ENCODE measurements around the gene TSPAN32. TPM values are rescaled to one million over a fixed set of nuclear protein-coding genes. Genes with fewer than 3 reads are reported as not detected.

Gene TSPAN32
- total RNA-seq, 1 experiment from 2014 or later: not detected

GRCh38 chr11:2310073-2310785, 8.4 kb downstream of the TSPAN32 start:
- Histone ChIP-seq H3K27me3 (ENCODE audit: insufficient read depth, low read length) (no peaks in the 10 kb centered on the region), H3K9me2 (ENCODE audit: insufficient read depth) (no peaks in the 10 kb centered on the region), H3K79me2 (ENCODE audit: insufficient read depth, low read length) (no peaks in the 10 kb centered on the region), H3K36me3 (ENCODE audit: control insufficient read depth in 1 of 2, insufficient read depth in 2 of 2, low read length in 2 of 2) (no peaks in the 10 kb centered on the region), H3K4me1 (ENCODE audit: control insufficient read depth in 1 of 2, insufficient read depth in 2 of 2, low read length in 2 of 2) (peaks cover 0 to 18% of the 10 kb centered on the region in 2 experiments), H3K4me2 (ENCODE audit: low read length) (no peak overlapping the region), H3K9me3 (ENCODE audit: control insufficient read depth in 1 of 2, insufficient read depth in 1 of 2, low read depth in 1 of 2, low read length in 2 of 2) (no peaks in the 10 kb centered on the region), H3K4me3 (replicated peaks in 1 of 2; ENCODE audit: low read depth in 1 of 2, low read length in 2 of 2) (no peak overlapping the region), H2AFZ (ENCODE audit: low read depth, low read length, poor library complexity, severe bottlenecking) (no peak overlapping the region), H3K27ac (ENCODE audit: low read depth, low read length) (no peak overlapping the region), H4K20me1 (ENCODE audit: insufficient read depth) (no peaks in the 10 kb centered on the region), H3K9ac (ENCODE audit: low read length) (no peak overlapping the region)
- ChIA-PET RAD21 (ENCODE audit: low non-redundant PET in 1 of 2, low total read pairs in 2 of 2, uncharacterized antibody in 2 of 2, unreplicated experiment in 2 of 2) (no interaction called here), CTCF (interaction anchor here (1.1 to 1.4 kb wide), 2 partner anchors 90 to 111 kb away, joined by 3 to 4 read pairs; partner anchors contain the start of gene TSSC4), POLR2A (no interaction called here)
- TF ChIP-seq REST (IDR thresholded peaks at IDR 0.05; ENCODE audit: low read depth): no peak
- TF ChIP-seq TCF7L2 (IDR thresholded peaks at IDR 0.05; ENCODE audit: borderline replicate concordance, extremely low read depth, insufficient read depth, insufficient read length): no peak
- no peak for TF ChIP-seq FOSL1 (IDR thresholded peaks at IDR 0.05; ENCODE audit: low read depth)
- no peak for TF ChIP-seq RAD21 (IDR thresholded peaks at IDR 0.05; ENCODE audit: low read depth)
- no peak for TF ChIP-seq CEBPB (IDR thresholded peaks at IDR 0.05; ENCODE audit: low read depth)
- TF ChIP-seq POLR2A (IDR thresholded peaks at IDR 0.05; ENCODE audit: borderline replicate concordance, extremely low read depth, insufficient read depth, insufficient read length): no peak
- no peak for TF ChIP-seq ATF3 (IDR thresholded peaks at IDR 0.05)
- no peak for TF ChIP-seq YY1 (IDR thresholded peaks at IDR 0.05; ENCODE audit: extremely low read depth, insufficient replicate concordance, low read depth, low read length)
- no peak for TF ChIP-seq SIN3A (IDR thresholded peaks at IDR 0.05; ENCODE audit: low read depth)
- DNase-seq (ENCODE audit: low read depth, low spot score) (no peak), ATAC-seq (no peak)
- intact Hi-C loops (cut with micrococcal nuclease): no loop called here
- BruUV-seq (replicated peaks): no TSS peak

Data from HCT116 (cell line).